ENCODE data around the gene TRAF3. TPM values are rescaled to one million over a fixed set of nuclear protein-coding genes. Genes with fewer than 3 reads are reported as not detected.

TRAF3 gene
- total RNA-seq, 1 donor = 19.5 TPM

DNA sequence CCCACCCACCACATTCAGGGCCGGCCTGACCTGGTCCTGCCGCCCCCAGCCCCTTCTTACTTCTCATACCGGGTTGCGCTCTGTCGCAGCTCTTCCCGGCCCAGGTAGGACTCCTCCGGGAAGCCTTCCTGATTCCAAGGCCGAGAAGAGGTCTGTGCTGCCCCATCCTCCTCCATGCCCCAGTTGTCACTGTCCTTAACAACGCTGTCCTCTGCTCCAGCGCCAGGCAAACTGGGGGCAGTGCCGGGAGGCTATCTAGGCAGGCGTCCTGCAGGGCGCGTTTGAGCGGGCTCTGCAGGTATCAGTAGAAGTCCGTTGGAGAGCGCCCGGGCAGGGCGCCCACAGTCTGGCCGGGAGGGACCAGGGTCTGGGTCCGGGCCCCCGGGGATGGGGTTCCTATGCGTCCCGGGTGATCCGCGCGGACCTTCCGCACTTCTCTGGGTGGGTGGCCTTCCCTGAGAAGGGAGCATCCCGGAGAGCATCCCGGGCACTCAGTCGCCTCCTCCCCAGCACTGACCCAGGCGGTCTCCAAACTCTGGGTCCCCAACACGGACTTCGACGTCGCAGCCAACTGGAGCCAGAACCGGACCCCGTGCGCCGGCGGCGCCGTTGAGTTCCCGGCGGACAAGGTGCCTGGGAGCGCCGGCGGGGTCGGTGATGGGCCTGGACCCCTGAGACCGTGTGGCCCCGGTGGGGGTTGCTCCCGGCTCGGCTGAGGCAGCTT, 146.1 kb downstream of the TRAF3 start:
- Histone ChIP-seq H3K27ac (ENCODE audit: low read depth, low read length) (no peak overlapping the region), H3K9me3 (ENCODE audit: low read depth, low read length) (peaks cover 2% of the 10 kb centered on the region), H3K36me3 (ENCODE audit: insufficient read depth, low read length) (no peaks in the 10 kb centered on the region), H2AFZ (ENCODE audit: low read length) (no peak overlapping the region), H4K20me1 (ENCODE audit: insufficient read depth, low read length) (no peaks in the 10 kb centered on the region), H3K4me2 (ENCODE audit: insufficient read depth, low read length) (peak overlapping the region; percentile 65), H3K4me3 (ENCODE audit: insufficient read depth, low read length) (peak overlapping the region; percentile 43), H3K79me2 (ENCODE audit: insufficient read depth, low read length) (no peaks in the 10 kb centered on the region), H3K27me3 (ENCODE audit: insufficient read depth, low read length) (peaks cover 61% of the 10 kb centered on the region), H3K4me1 (ENCODE audit: insufficient read depth, low read length) (no peaks in the 10 kb centered on the region)
- DNase-seq (ENCODE audit: insufficient read length, low spot score, missing footprints) = peak; percentile 77
- TF ChIP-seq, protein P1, sequence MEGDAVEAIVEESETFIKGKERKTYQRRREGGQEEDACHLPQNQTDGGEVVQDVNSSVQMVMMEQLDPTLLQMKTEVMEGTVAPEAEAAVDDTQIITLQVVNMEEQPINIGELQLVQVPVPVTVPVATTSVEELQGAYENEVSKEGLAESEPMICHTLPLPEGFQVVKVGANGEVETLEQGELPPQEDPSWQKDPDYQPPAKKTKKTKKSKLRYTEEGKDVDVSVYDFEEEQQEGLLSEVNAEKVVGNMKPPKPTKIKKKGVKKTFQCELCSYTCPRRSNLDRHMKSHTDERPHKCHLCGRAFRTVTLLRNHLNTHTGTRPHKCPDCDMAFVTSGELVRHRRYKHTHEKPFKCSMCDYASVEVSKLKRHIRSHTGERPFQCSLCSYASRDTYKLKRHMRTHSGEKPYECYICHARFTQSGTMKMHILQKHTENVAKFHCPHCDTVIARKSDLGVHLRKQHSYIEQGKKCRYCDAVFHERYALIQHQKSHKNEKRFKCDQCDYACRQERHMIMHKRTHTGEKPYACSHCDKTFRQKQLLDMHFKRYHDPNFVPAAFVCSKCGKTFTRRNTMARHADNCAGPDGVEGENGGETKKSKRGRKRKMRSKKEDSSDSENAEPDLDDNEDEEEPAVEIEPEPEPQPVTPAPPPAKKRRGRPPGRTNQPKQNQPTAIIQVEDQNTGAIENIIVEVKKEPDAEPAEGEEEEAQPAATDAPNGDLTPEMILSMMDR (IDR thresholded peaks at IDR 0.05; ENCODE audit: extremely low read depth, low read depth, low read length) = no peak

DNA sequence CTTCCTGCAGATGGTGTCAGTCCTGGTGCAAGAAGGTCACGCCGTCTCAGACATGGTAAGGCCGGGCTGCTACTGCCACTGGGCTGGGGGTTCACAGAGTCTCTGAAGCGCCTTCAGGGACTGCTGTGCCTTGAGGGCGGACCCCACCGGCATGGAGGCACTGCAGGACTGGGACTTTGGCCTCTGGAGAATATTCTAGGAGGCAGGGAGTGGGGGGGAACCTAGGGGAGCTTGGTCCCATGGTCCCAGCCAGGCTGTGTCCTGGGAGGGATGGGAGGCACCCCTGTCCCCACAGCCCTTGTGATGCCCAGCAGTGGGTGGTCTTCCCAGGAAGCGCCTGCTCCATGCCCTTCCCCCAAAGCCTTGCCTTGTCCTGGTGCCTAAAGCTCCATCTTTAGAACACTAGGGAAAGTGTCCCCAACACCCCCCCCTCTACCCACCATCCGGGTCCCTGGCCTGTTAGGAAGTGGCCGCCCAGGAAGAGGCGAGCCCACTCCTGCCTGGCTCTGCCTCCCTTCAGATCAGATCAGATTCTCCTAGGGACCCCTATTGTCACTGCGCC, 146.8 kb downstream of the TRAF3 start:
- TF ChIP-seq, protein P1 (IDR thresholded peaks at IDR 0.05; ENCODE audit: extremely low read depth, low read depth, low read length) = no peak
- H3K4me2 ChIP-seq (ENCODE audit: insufficient read depth, low read length) = no peak overlapping the region
- peaks cover 2% of the 10 kb centered on the region for H3K9me3 ChIP-seq (ENCODE audit: low read depth, low read length)
- H3K36me3 ChIP-seq (ENCODE audit: insufficient read depth, low read length) = no peaks in the 10 kb centered on the region
- no peaks in the 10 kb centered on the region for H4K20me1 ChIP-seq (ENCODE audit: insufficient read depth, low read length)
- no peak overlapping the region for H2AFZ ChIP-seq (ENCODE audit: low read length)
- peaks cover 6% of the 10 kb centered on the region for H3K4me1 ChIP-seq (ENCODE audit: insufficient read depth, low read length)
- no peaks in the 10 kb centered on the region for H3K79me2 ChIP-seq (ENCODE audit: insufficient read depth, low read length)
- H3K4me3 ChIP-seq (ENCODE audit: insufficient read depth, low read length) = no peak overlapping the region
- H3K27ac ChIP-seq (ENCODE audit: low read depth, low read length) = no peak overlapping the region
- peaks cover 68% of the 10 kb centered on the region for H3K27me3 ChIP-seq (ENCODE audit: insufficient read depth, low read length)
- DNase-seq (ENCODE audit: insufficient read length, low spot score, missing footprints) = peak; percentile 80

DNA sequence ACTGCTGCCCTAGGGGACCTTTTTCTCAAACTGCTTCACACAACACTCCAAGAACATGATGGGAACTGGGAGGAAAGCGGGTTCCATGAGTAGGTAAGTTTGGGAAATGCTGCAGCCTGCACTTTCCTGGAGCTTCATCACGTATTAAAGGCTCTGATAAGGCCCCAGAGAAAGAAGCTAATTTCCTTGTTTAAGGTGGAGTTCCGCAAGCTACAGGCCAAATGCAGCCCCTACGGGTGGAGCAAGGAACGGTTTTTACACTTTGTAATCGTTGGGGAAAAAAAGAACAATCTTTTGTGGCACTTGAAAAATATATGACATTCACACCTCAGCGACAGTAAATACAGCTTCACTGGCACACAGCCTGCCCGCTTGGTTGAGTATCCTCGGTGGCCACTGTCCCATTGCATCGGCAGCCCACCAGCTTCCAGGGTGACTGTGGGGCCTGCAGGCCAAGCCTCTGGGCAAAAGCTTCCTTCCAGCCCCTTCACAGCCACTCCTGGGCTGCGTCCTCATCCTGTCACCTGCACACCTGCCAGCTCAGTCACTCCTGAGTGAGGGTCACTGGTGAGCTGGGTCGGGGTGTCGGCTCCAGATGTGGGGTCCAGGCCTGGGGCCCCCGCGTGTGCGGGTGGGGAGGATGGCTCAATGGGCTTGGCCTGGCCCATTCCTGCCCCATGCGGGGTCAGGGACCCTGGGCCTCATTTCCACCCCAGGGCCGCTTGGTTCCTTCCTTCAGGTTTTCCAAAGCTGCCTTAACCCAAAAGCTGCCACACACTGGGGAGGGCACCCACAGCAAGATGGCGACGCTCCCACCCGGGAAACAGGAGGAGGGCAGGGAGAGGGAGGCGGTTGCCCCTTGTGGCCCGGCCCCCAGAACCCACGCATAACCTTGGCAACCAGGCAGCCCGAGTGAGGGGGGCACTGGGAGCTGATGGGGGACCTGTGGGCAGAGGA, 147.7 kb downstream of the TRAF3 start:
- Histone ChIP-seq H3K27me3 (ENCODE audit: insufficient read depth, low read length) (peaks cover 77% of the 10 kb centered on the region), H3K4me2 (ENCODE audit: insufficient read depth, low read length) (no peak overlapping the region), H3K79me2 (ENCODE audit: insufficient read depth, low read length) (no peaks in the 10 kb centered on the region), H3K36me3 (ENCODE audit: insufficient read depth, low read length) (no peaks in the 10 kb centered on the region), H2AFZ (ENCODE audit: low read length) (no peak overlapping the region), H4K20me1 (ENCODE audit: insufficient read depth, low read length) (peaks cover 6% of the 10 kb centered on the region), H3K4me1 (ENCODE audit: insufficient read depth, low read length) (peaks cover 6% of the 10 kb centered on the region), H3K27ac (ENCODE audit: low read depth, low read length) (no peak overlapping the region), H3K4me3 (ENCODE audit: insufficient read depth, low read length) (no peak overlapping the region), H3K9me3 (ENCODE audit: low read depth, low read length) (peaks cover 2% of the 10 kb centered on the region)
- TF ChIP-seq, protein P1 (IDR thresholded peaks at IDR 0.05; ENCODE audit: extremely low read depth, low read depth, low read length) = no peak
- DNase-seq (ENCODE audit: insufficient read length, low spot score, missing footprints) = peak; percentile 83
